A673 (cell line): ENCODE results near the gene BIRC6. TPM values are rescaled to one million over a fixed set of nuclear protein-coding genes. Genes with fewer than 3 reads are reported as not detected.

Experiments used
- BruUV-seq: library from RNA; stranded (reverse); fragments of 400-500 nt; replicated peaks from 2 replicates; lab custom pipeline; 2021; lab: Mats Ljungman, UMichigan
- CTCF ChIA-PET: fragments of 300-600 bp; sonication (Branson Sonifier 250); formaldehyde crosslinking; loops from one replicate; lab custom pipeline; 2022; ENCODE audit warnings: antibody characterized with exemption; lab: Charles Lee
- POLR2A ChIA-PET: fragments of 300-600 bp; sonication (Branson Sonifier 250); formaldehyde crosslinking; loops from one replicate; lab custom pipeline; 2022; ENCODE audit warnings: antibody characterized with exemption; ENCODE audit not compliant: low non-redundant PET; lab: Charles Lee
- DNase-seq: peaks from one replicate; pipeline ENCODE4 v3.0.0-alpha.2; 2015; ENCODE audit warnings: low spot score
- H3K27ac ChIP-seq: fragments of 200-600 bp; sonication (generic); 2 replicates; pipeline ENCODE4 v1.5.1; 2016; ENCODE audit warnings: mixed run types, low read depth, mild to moderate bottlenecking, mixed read lengths, antibody characterized with exemption, low read length; ENCODE audit not compliant: poor library complexity, severe bottlenecking
- H3K27me3 ChIP-seq: fragments of 200-600 bp; sonication (generic); replicated peaks from 2 replicates; pipeline ENCODE4 v1.6.1; 2017; ENCODE audit warnings: mixed run types, low read depth, mild to moderate bottlenecking, mixed read lengths, antibody characterized with exemption, low read length; ENCODE audit not compliant: insufficient read depth, poor library complexity
- H3K36me3 ChIP-seq: fragments of 200-600 bp; sonication (generic); 2 replicates; pipeline ENCODE4 v1.6.1; 2016; ENCODE audit warnings: mixed run types, mild to moderate bottlenecking, mixed read lengths, antibody characterized with exemption, low read length; ENCODE audit not compliant: insufficient read depth, poor library complexity, severe bottlenecking
- H3K4me1 ChIP-seq: fragments of 200-600 bp; sonication (generic); 2 replicates; pipeline ENCODE4 v1.6.1; 2017; ENCODE audit warnings: mixed run types, mild to moderate bottlenecking, mixed read lengths, antibody characterized with exemption, low read length; ENCODE audit not compliant: insufficient read depth, poor library complexity, severe bottlenecking
- H3K4me3 ChIP-seq: fragments of 200-600 bp; sonication (generic); 2 replicates; pipeline ENCODE4 v1.5.1; 2016; ENCODE audit warnings: low read depth, mixed run types, mild to moderate bottlenecking, mixed read lengths, low read length; ENCODE audit not compliant: poor library complexity, severe bottlenecking
- H3K9me3 ChIP-seq: fragments of 200-600 bp; sonication (generic); 2 replicates; pipeline ENCODE4 v1.6.1; 2016; ENCODE audit warnings: mixed run types, low read depth, mild to moderate bottlenecking, mixed read lengths, antibody characterized with exemption, low read length; ENCODE audit not compliant: poor library complexity, severe bottlenecking
- CTCF ChIP-seq: fragments of 300-800, 200-600 bp; sonication (generic); conservative IDR thresholded peaks from 2 replicates; pipeline ENCODE4 v1.5.1; 2017; ENCODE audit warnings: low read depth, mild to moderate bottlenecking, antibody characterized with exemption, low read length, moderate library complexity, mixed read lengths
- EZH2 ChIP-seq: fragments of 200-600 bp; sonication (generic); IDR thresholded peaks from 2 replicates; pipeline ENCODE4 v1.6.1; 2017; ENCODE audit warnings: borderline replicate concordance, low read depth, mild to moderate bottlenecking, mixed read lengths, antibody characterized with exemption, low read length; ENCODE audit not compliant: poor library complexity, severe bottlenecking
- intact Hi-C: fragments of 100-400 bp; cut with micrococcal nuclease; formaldehyde crosslinking; loops from one replicate; pipeline ENCODE4 v1.10.0; 2022; ENCODE audit not compliant: unreplicated experiment
- total RNA-seq: library from RNA; stranded (reverse); gene quantifications from 2 replicates; pipeline ENCODE4 v1.2.3, GENCODE V29; 2021

BIRC6 gene
- total RNA-seq, 1 experiment from 2014 or later: 75.9 TPM

DNA sequence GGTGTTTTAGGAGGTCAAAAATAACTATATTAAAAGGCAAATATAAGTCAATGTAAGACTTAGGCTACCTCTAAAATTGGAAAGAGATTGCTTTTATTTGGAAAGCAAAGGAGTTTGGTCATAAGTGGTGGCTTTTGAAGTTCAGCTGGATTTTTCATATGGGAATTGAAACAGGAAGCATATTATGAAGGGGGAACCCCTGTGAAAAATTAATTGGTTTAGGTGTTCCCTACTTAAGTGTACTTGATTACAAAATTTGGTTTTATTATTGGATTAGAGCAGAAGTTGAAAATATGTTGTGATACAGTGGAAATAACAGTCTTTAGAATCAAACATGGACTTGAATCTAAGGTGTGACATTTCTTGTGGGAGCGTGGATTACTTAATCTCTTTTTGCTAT is 149.6 kb downstream of the BIRC6 start:
- no peak for DNase-seq
- Histone ChIP-seq H3K4me3 (no peak overlapping the region), H3K4me1 (no peaks in the 10 kb centered on the region), H3K9me3 (no peaks in the 10 kb centered on the region), H3K27ac (no peak overlapping the region), H3K27me3 (no peaks in the 10 kb centered on the region), H3K36me3 (peaks cover 54% of the 10 kb centered on the region)
- POLR2A ChIA-PET: no interaction called here
- TF ChIP-seq EZH2: no peak
- no peak for TF ChIP-seq CTCF
- intact Hi-C loops: no loop called here
- CTCF ChIA-PET: no interaction called here
- BruUV-seq: no TSS peak

GRCh38 chr2:32514946-32515345 is 158.1 kb downstream of the BIRC6 start:
- intact Hi-C loops: no loop called here
- no TSS peak for BruUV-seq
- CTCF ChIA-PET: no interaction called here
- POLR2A ChIA-PET: no interaction called here
- Histone ChIP-seq H3K27me3 (no peaks in the 10 kb centered on the region), H3K9me3 (no peaks in the 10 kb centered on the region), H3K36me3 (peaks cover 46% of the 10 kb centered on the region), H3K4me1 (no peaks in the 10 kb centered on the region), H3K4me3 (no peak overlapping the region), H3K27ac (no peak overlapping the region)
- no peak for DNase-seq
- TF ChIP-seq EZH2 (no peak), CTCF (no peak)

DNA sequence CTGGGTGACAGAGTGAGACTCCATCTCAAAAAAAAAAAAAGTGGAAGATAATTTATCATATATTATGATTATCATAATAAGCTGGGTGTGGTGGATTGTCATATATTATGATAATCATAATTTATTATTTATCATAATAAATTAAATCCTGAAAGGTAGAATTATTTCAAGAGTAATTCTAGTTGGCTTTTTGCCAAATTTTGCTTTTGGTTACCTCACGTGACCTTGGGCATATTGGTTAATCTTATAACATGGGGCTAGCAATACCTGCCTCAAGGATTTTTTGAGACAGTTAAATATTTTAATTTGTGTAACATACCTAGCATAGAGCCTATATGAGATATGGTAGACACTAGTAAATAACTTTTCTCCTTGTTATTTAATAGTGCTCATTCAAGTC is 159.7 kb downstream of the BIRC6 start:
- no peak for DNase-seq
- ChIA-PET CTCF (no interaction called here), POLR2A (no interaction called here)
- H3K36me3 ChIP-seq: peaks cover 51% of the 10 kb centered on the region
- H3K27ac ChIP-seq: no peak overlapping the region
- BruUV-seq: no TSS peak
- H3K27me3 ChIP-seq: no peaks in the 10 kb centered on the region
- intact Hi-C loops: no loop called here
- TF ChIP-seq EZH2 (no peak), CTCF (no peak)
- no peak overlapping the region for H3K4me3 ChIP-seq
- no peaks in the 10 kb centered on the region for H3K9me3 ChIP-seq
- H3K4me1 ChIP-seq: no peaks in the 10 kb centered on the region
